Adrenal gland (tissue), 12 donors: ENCODE results near the gene PQBP1. TPM values are rescaled to one million over a fixed set of nuclear protein-coding genes. Genes with fewer than 3 reads are reported as not detected.
A peak's percentile ranks its signal among the peaks of the same experiment; 100 is the strongest.
"Not testable (repeated sequence)": the region's sequence is repeated elsewhere in the genome, so short reads cannot be mapped to it uniquely, and the experiment has no call there.

Experiments
- DNase-seq, 7 donors: peaks; one replicate each; pipeline ENCODE4 v3.0.0-alpha.2; 2019 to 2020
- H3K27ac ChIP-seq, 5 donors: fragments of 200-600 bp; sonication (generic) in 4 of 5; 1 replicate in 3 of 5; 2 replicates in 2 of 5; pipeline versions ENCODE4 v1.5.1 to v1.8.0; 2016 to 2020; ENCODE audit warnings: mild to moderate bottlenecking in 1 of 5
- H3K27me3 ChIP-seq: fragments of 200-600 bp; 2 replicates; pipeline ENCODE4 v1.8.0; 2021
- H3K36me3 ChIP-seq, 2 donors: fragments of 200-600 bp; replicated peaks in 1 of 2; 1 replicate in 1 of 2; 2 replicates in 1 of 2; pipeline versions ENCODE4 v1.5.1 to v1.8.0; 2018 to 2022
- H3K4me1 ChIP-seq, 2 donors: fragments of 200-600 bp; replicated peaks in 1 of 2; 1 replicate in 1 of 2; 2 replicates in 1 of 2; pipeline versions ENCODE4 v1.5.1 to v1.8.0; 2018 to 2021
- H3K4me3 ChIP-seq, 4 donors: fragments of 200-600 bp; sonication (generic) in 3 of 4; one replicate each; pipeline ENCODE4 v1.5.1; 2016 to 2018
- H3K9me3 ChIP-seq, 3 donors: fragments of 200-600 bp; sonication (generic) in 1 of 3; replicated peaks in 1 of 3; 1 replicate in 2 of 3; 2 replicates in 1 of 3; pipeline versions ENCODE4 v1.5.1 to v1.8.0; 2016 to 2021
- POLR2A ChIP-seq, 2 donors: fragments of 450-650 bp; IDR thresholded peaks; one replicate each; pipeline ENCODE4 v1.6.1; 2017; ENCODE audit warnings: antibody characterized with exemption in 2 of 2, mild to moderate bottlenecking in 2 of 2, moderate library complexity in 1 of 2
- WGBS, 4 donors: extraction: QIAGEN DNeasy Blood & Tissue Kit in 2 of 4; methylation state at CpG; one replicate each; pipeline versions ENCODE4 v1.1.5 to v1.1.7; 2013 to 2017; 5-methylcytosine and 5-hydroxymethylcytosine counted together
- intact Hi-C, 2 donors: fragments of 100-400 bp; cut with DNase I; formaldehyde crosslinking; loops; one replicate each; pipeline versions ENCODE4 v1.14.1 to v1.15.0; 2022 to 2023
- polyA plus RNA-seq, 3 donors: library from polyadenylated mRNA; stranded (reverse); fragments of 200-250 nt in 2 of 3; fragments of 350-450 nt in 1 of 3; fragmentation: Illumina TruSeq in 1 of 3; extraction: RNeasy Lipid Tissue Mini Kit (QIAGEN cat#74804) in 1 of 3; gene quantifications; one replicate each; pipeline ENCODE4 v1.2.3, GENCODE V29; 2013 to 2014
- total RNA-seq, 9 donors: library from RNA; depleted of rRNA in 4 of 9; stranded (reverse); fragments of >200 nt in 4 of 9; fragments of 120-200 nt in 1 of 9; fragmentation: NEBNext Ultra II Directional in 1 of 9; extraction: Animal tissue kit (Norgen Biotek cat#: 25700) in 1 of 9; gene quantifications; one replicate each; pipeline versions ENCODE4 v1.1.0 to v1.2.4, GENCODE V29; 2013 to 2023
- TF ChIP-seq, protein P1 (sequence below), 6 experiments: fragments of 450-650 bp in 4 of 6; fragments of 200-600 bp in 2 of 6; sonication (generic) in 1 of 6; IDR thresholded peaks; 1 replicate in 5 of 6; 2 replicates in 1 of 6; pipeline versions ENCODE4 v1.5.1 to v1.8.0; 2016 to 2021; ENCODE audit warnings: antibody characterized with exemption in 6 of 6, mild to moderate bottlenecking in 2 of 6, moderate library complexity in 1 of 6
- donor health status: healthy with polysubstance abuse.
- donor health status: Bipolar disorder and iron deficiency.
- donor health status: DM: yes; HTN: yes; CAD: no.
- donor health status: DM: no; HTN: no; CAD: no.
- donor health status: DM: no; HTN: no; CAD: no.
- donor health status: DM: yes; HTN: yes; CAD: no.

Gene PQBP1
- total and polyA plus RNA-seq, 12 donors: 53.1 to 316 (median 94.6) TPM

DNA sequence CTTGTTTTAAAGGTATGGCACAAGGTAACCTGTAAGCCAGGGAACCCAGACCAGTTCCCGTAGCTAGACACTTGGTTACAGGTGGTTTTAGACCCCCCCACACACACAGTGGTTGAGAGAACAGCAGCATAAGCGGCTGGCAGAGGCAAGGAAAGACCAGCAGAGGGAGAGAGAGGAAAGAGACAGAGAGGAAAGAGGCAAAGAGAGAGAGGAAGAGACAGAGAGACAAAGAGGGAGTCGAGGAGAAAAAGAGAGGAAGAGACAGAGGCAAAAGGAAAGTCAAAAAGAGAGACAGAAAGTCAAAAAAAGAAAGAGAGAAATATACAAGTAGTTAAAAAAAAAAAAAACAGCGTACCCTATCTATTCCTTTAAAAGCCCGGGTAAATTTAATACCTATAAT lies 42.8 kb upstream of the PQBP1 start:
- Histone ChIP-seq H3K27me3 (peaks cover 15% of the 10 kb centered on the region), H3K27ac (no peak overlapping the region), H3K36me3 (no peaks in the 10 kb centered on the region), H3K9me3 (no peaks in the 10 kb centered on the region), H3K4me3 (no peak overlapping the region), H3K4me1 (no peaks in the 10 kb centered on the region)
- DNase-seq: no peak
- WGBS, 4 donors: 34 to 58% (median 48%) methylated on average over 5 of the region's 5 CpGs
- intact Hi-C loops: no loop called here
- TF ChIP-seq, protein P1, sequence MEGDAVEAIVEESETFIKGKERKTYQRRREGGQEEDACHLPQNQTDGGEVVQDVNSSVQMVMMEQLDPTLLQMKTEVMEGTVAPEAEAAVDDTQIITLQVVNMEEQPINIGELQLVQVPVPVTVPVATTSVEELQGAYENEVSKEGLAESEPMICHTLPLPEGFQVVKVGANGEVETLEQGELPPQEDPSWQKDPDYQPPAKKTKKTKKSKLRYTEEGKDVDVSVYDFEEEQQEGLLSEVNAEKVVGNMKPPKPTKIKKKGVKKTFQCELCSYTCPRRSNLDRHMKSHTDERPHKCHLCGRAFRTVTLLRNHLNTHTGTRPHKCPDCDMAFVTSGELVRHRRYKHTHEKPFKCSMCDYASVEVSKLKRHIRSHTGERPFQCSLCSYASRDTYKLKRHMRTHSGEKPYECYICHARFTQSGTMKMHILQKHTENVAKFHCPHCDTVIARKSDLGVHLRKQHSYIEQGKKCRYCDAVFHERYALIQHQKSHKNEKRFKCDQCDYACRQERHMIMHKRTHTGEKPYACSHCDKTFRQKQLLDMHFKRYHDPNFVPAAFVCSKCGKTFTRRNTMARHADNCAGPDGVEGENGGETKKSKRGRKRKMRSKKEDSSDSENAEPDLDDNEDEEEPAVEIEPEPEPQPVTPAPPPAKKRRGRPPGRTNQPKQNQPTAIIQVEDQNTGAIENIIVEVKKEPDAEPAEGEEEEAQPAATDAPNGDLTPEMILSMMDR (IDR thresholded peaks at IDR 0.05): peak in 3 of 6 experiments; percentile 24 to 40 (median 36)
- TF ChIP-seq POLR2A (IDR thresholded peaks at IDR 0.05): no peak

DNA sequence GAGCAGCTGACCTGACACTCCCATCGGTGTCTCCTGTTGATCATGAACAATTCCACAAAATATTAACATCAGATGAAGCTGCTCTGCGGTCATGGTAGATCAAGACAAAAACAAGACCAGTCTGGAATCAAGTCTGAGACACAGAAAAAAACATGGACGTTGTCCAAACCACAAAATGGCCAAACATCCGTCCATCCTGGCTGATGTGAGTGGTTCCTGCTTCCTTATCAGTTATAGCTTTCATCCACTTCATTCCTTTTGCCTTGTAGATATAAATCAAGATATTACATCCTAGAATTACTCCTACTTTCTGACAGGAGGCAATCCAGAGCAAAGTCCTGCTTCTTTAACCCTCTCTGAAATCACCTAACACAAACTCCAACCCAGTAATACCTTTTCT lies 33.5 kb upstream of the PQBP1 start:
- intact Hi-C loops: no loop called here
- no peaks in the 10 kb centered on the region for H3K9me3 ChIP-seq

DNA sequence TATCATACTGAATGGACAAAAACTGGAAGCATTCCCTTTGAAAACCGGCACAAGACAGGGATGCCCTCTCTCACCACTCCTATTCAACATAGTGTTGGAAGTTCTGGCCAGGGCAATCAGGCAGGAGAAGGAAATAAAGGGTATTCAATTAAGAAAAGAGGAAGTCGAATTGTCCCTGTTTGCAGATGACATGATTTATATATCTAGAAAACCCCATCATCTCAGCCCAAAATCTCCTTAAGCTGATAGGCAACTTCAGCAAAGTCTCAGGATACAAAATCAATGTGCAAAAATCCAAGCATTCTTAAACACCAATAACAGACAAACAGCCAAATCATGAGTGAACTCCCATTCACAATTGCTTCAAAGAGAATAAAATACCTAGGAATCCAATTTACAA lies 25.7 kb upstream of the PQBP1 start:
- H3K27me3 ChIP-seq, intact Hi-C loops, DNase-seq, H3K4me1 ChIP-seq, H3K9me3 ChIP-seq, H3K36me3 ChIP-seq, H3K27ac ChIP-seq, H3K4me3 ChIP-seq: not testable (repeated sequence)
- WGBS, 4 donors: 34 to 64% (median 41%) methylated on average over 1 to 2 of the region's 2 CpGs

More for the DNA sequence above, 33.5 kb upstream of the PQBP1 start:
- Histone ChIP-seq H3K4me3 (no peak overlapping the region), H3K27me3 (peaks cover 14% of the 10 kb centered on the region), H3K4me1 (no peaks in the 10 kb centered on the region), H3K36me3 (no peaks in the 10 kb centered on the region), H3K27ac (no peak overlapping the region)
- TF ChIP-seq, protein P1 (IDR thresholded peaks at IDR 0.05): no peak
- no peak for TF ChIP-seq POLR2A (IDR thresholded peaks at IDR 0.05)
- DNase-seq: no peak
- WGBS, 4 donors: 31 to 50% (median 37%) methylated on average over 4 of the region's 4 CpGs

DNA sequence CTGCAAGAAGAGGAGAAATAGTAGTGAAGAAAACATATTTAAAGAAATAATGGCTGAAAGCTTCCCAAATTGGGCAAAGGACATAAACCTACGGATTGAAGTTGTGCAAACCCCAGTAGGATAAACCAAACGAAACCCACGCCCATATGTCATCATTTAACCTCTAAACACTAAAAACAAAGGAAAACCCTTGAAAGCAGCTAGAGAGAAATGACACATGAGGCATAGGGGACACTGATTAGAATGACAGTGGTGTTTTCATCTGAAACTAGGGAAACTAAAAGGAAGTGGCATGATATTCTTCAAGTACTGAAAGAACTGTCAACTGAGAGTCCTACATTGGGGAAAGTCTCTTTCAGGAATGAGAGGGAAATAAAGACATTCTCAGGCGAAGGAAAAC lies 20.8 kb upstream of the PQBP1 start:
- H3K27ac ChIP-seq, intact Hi-C loops, H3K4me1 ChIP-seq, H3K27me3 ChIP-seq, H3K36me3 ChIP-seq, H3K9me3 ChIP-seq, DNase-seq, H3K4me3 ChIP-seq: not testable (repeated sequence)
- WGBS, 4 donors: 46 to 75% (median 60%) methylated on average over 4 of the region's 4 CpGs

DNA sequence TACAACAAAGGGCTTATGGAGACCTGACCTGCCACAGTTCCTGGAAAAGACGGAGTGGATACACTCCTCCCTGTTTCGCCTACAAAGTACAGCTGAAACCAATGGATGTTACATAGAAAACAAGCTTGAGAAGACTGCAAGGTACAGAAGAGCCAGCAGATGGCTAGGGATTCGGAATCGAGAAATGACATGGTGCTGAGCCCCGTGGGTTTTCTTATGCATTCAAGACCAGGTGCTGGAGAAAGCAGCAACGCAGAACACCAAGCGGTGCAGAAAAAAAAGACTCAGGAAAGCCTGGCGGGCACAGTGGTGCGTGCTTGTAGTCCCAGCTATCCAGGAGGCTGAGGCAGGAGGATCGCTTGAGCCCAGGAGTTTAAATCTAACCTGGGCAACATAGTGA lies 14.0 kb upstream of the PQBP1 start:
- H3K36me3 ChIP-seq: no peaks in the 10 kb centered on the region
- no peaks in the 10 kb centered on the region for H3K4me1 ChIP-seq
- H3K27ac ChIP-seq: no peak overlapping the region
- 71 to 79% (median 73%) methylated on average over 9 to 10 of the region's 10 CpGs for WGBS, 4 donors
- no peak for DNase-seq
- intact Hi-C loops: no loop called here
- TF ChIP-seq POLR2A (IDR thresholded peaks at IDR 0.05): no peak
- TF ChIP-seq, protein P1 (IDR thresholded peaks at IDR 0.05): no peak
- no peaks in the 10 kb centered on the region for H3K27me3 ChIP-seq
- H3K9me3 ChIP-seq: no peaks in the 10 kb centered on the region
- H3K4me3 ChIP-seq: no peak overlapping the region

DNA sequence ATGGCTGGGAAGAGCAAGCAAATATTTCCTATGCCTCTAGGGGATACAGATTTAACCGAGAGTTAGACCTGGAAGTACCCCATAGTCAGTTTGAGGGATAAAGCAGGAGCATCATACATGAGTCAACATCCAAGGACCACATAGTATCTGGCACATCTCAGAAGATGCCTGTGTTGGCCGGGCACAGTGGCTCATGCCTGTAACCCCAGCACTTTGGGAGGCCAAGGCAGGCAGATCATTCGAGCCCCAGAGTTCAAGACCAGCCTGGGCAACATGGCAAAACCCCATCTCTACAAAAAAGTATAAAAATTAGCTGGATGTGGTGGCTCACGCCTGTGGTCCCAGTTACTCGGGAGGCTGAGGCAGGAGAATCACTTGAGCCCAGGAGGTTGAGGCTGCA lies 11.1 kb upstream of the PQBP1 start:
- 70 to 100% (median 78%) methylated on average over 2 to 5 of the region's 5 CpGs for WGBS, 4 donors
- H3K27ac ChIP-seq, H3K27me3 ChIP-seq, H3K36me3 ChIP-seq, H3K4me1 ChIP-seq, intact Hi-C loops, H3K4me3 ChIP-seq, H3K9me3 ChIP-seq, DNase-seq: not testable (repeated sequence)
